Activated T-helper 1 cell treated with anti-CD3 and anti-CD28 coated beads, Interleukin-12 subunit alpha, Interleukin-12 subunit beta, Interleukin-2, Interleukin-4 antibody, amounts not matched to agents 30 ng/mL and 10 ng/mL and 1 ng/mL, durations not matched to agents 14 hours and 24 hours and 36 hours (primary cell): ENCODE data around the gene SHOC1. TPM values are rescaled to one million over a fixed set of nuclear protein-coding genes. Genes with fewer than 3 reads are reported as not detected.

Experiments used
- DNase-seq: peaks from one replicate; pipeline ENCODE4 v3.0.0; 2021; ENCODE audit warnings: low spot score
- H3K27ac Mint-ChIP-seq: one replicate; pipeline ENCODE4 v1.8.0; 2021; ENCODE audit warnings: mild to moderate bottlenecking, mixed read lengths
- H3K27me3 Mint-ChIP-seq: one replicate; pipeline ENCODE4 v1.8.0; 2022; ENCODE audit warnings: mild to moderate bottlenecking, moderate library complexity, mixed read lengths; ENCODE audit not compliant: insufficient read depth
- H3K36me3 Mint-ChIP-seq: one replicate; pipeline ENCODE4 v1.8.0; 2021; ENCODE audit warnings: low read depth, mixed read lengths
- H3K4me1 Mint-ChIP-seq: one replicate; pipeline ENCODE4 v1.8.0; 2021; ENCODE audit warnings: low read depth, mixed read lengths
- H3K4me3 Mint-ChIP-seq: one replicate; pipeline ENCODE4 v1.8.0; 2021; ENCODE audit warnings: mild to moderate bottlenecking, moderate library complexity, mixed read lengths
- H3K9me3 Mint-ChIP-seq: one replicate; pipeline ENCODE4 v1.8.0; 2021; ENCODE audit warnings: mixed read lengths
- intact Hi-C: fragments of 100-400 bp; cut with micrococcal nuclease; formaldehyde crosslinking; loops from one replicate; pipeline ENCODE4 v1.15.1; 2024
- total RNA-seq: library from RNA; stranded (reverse); gene quantifications from 2 replicates; pipeline ENCODE4 v1.2.3, GENCODE V29; 2022

Gene SHOC1
- not detected in 2 replicates for total RNA-seq

DNA sequence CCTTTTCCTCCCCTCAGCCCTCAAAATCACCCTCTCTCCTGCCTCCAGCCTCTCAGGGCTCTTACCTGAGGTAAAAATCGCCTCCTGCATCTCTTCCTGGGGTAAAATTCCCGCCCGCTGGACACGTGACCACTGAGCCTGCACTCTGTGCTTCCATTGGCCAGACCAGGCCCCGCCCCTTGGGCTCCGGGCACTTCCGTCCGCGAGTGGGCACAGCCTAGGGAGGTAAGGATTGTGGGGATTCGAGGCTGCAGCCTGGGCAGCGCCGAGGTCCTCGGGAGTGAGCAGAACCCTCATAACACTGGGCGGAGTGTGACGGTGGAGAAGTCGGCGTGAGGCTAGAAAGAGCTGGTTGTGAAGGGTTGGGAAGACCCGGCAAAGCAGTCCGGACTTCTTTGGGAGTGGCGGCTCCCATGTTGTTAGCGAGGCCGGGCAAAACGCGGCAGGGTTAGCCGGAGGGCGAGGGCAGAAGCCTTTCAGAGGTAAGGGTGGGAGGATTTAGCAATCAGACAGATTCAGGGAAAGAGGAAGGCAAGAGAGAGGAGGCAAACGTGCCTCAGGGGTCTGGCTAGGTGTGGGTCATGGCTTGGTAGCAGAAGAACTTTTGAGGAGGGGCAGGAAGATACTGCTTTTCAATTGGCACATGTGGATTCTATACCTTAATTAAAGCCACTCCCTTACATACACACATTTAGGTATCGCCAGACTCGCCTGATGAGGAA, at the start of gene SHOC1:
SHOC1 (minus strand) TSS at position 103 of the 722 bp plus-strand sequence. CDS start 3,519 bp downstream, outside the sequence.
- Mint-ChIP-seq H3K4me1 (no peaks in the 10 kb centered on the region), H3K36me3 (peaks cover 2% of the 10 kb centered on the region), H3K27me3 (peaks cover 3% of the 10 kb centered on the region), H3K27ac (no peak within 1 kb of the TSS), H3K9me3 (no peaks in the 10 kb centered on the region), H3K4me3 (no peak within 1 kb of the TSS)
- DNase-seq: no peak
- intact Hi-C loops: no loop called here

DNA sequence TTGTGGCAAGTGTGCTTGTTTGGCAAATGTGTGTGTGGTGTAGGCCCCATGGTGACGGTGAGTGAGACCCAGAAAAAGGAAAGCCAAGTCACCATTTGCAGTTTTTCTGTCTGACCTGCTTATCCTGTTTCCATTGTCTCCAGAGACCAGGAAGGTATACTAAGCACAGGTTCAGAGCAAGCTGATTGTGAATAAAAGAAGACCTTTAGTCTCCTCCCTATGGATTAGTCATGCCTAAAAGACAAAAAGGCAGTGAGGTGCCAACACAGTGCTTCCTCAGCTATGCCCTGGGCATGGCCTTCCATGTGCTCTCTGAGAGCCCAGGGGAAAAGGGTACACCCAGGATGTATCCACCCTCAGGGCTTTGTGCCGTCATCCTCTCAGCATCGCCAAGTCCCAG, 49.2 kb upstream of the SHOC1 start:
- no peak overlapping the region for H3K4me3 Mint-ChIP-seq
- no peaks in the 10 kb centered on the region for H3K4me1 Mint-ChIP-seq
- peaks cover 1% of the 10 kb centered on the region for H3K27me3 Mint-ChIP-seq
- H3K36me3 Mint-ChIP-seq: no peaks in the 10 kb centered on the region
- no peak for DNase-seq
- intact Hi-C loops: no loop called here
- H3K9me3 Mint-ChIP-seq: no peaks in the 10 kb centered on the region
- no peak overlapping the region for H3K27ac Mint-ChIP-seq

DNA sequence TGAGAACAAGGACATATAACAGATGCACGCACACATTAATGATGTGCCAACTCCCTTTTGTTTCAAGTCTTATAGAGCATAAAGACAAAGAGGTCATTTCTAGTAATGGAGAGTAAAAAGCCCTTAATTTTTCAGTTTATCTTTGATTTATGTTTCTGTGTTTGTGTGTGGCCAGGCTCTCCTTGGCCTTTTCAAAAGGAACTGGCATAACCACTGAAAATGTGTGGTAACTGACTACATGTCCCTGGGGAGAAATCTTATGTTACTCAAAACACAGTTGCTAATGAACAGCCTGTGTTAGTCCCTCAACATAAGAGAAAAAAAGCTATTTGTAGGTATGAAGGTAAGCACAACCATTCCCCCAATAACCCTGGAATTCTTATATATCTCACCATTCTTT, 47.6 kb upstream of the SHOC1 start:
- Mint-ChIP-seq H3K4me3 (no peak overlapping the region), H3K36me3 (no peaks in the 10 kb centered on the region), H3K9me3 (no peaks in the 10 kb centered on the region), H3K27ac (no peak overlapping the region), H3K27me3 (peaks cover 6% of the 10 kb centered on the region), H3K4me1 (no peaks in the 10 kb centered on the region)
- intact Hi-C loops: no loop called here
- no peak for DNase-seq

DNA sequence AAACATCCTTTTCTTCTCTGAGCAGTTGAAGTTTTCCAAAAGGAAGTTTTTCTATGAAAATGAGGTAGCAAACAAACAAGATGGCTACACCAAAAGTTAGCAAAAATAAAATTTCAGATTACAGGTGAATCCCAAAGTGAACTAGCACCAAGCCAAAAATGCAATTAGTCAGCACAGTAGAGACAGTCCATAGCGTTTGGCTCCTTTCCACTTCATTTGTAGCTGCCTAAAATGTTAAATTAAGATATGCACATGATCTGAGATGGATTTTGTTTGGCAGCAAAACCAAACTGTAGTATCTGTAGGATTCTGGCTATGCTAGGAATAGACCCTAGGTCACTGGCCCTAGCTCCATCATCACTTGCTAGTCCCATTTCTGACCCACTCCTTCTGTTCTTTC, 45.7 kb upstream of the SHOC1 start:
- Mint-ChIP-seq H3K4me1 (no peaks in the 10 kb centered on the region), H3K36me3 (no peaks in the 10 kb centered on the region), H3K4me3 (no peak overlapping the region), H3K9me3 (no peaks in the 10 kb centered on the region), H3K27ac (no peak overlapping the region), H3K27me3 (peaks cover 4% of the 10 kb centered on the region)
- DNase-seq: no peak
- intact Hi-C loops: no loop called here

DNA sequence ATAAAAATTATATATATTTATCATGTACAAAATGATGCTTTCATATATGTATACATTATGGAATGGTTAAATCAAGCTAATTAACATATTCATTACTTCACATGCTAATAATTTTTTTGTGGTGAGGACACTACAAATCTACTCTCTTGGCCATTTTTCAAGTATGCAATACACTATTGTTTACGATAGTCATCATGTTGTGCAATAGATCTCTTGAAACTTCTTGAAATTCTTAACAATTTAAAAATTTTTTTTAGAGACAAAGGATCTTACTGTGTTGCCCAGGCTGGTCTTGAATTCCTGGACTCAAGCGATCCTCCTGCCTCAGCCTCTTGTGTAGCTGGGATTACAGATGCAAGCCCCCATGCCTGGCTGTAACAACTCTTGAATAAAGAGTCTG, 45.2 kb upstream of the SHOC1 start:
- Mint-ChIP-seq H3K9me3 (no peaks in the 10 kb centered on the region), H3K27me3 (peaks cover 4% of the 10 kb centered on the region), H3K4me1 (no peaks in the 10 kb centered on the region), H3K4me3 (no peak overlapping the region), H3K27ac (no peak overlapping the region), H3K36me3 (no peaks in the 10 kb centered on the region)
- DNase-seq: no peak
- intact Hi-C loops: no loop called here

DNA sequence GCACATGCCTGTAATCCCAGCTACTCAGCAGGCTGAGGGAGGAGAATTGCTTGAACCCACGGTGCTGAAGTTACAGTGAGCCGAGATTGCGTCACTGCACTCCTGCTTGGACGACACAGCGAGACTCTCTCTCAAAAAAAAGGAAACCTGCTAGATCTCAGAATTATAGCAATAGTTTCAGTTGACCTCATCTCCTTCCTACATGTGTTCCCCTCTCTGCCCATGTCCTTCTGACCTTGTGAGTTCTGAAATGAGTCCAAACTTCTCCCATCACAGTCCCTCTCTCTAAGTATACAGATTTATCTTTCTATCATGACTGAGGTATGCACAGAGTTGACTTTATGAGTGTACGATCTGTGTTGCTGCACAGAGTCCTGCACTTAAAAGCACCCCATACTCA, 44.6 kb upstream of the SHOC1 start:
- no peaks in the 10 kb centered on the region for H3K4me1 Mint-ChIP-seq
- no peak for DNase-seq
- H3K4me3 Mint-ChIP-seq: no peak overlapping the region
- H3K27ac Mint-ChIP-seq: no peak overlapping the region
- no peaks in the 10 kb centered on the region for H3K9me3 Mint-ChIP-seq
- H3K36me3 Mint-ChIP-seq: no peaks in the 10 kb centered on the region
- intact Hi-C loops: no loop called here
- H3K27me3 Mint-ChIP-seq: peaks cover 4% of the 10 kb centered on the region

DNA sequence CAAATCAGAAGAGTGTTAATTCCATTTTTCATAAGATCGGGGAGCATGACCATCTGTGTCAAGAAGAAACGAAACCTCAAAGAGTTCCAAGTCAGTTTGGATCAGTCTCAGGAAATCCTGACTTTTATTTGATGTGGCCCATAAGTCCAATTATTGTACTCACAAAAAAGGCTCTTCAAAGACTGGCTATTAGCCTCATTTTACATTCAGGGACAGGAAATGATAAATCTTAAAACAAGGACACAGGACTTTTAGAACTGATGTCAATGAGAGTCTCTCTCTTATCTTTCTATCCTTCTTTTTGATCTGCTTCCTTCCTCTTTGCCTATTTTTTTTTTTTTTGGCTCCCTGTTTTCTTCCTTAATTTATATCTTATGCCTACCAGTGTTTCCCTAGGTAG, 43.7 kb upstream of the SHOC1 start:
- no peak overlapping the region for H3K27ac Mint-ChIP-seq
- H3K4me3 Mint-ChIP-seq: no peak overlapping the region
- no peaks in the 10 kb centered on the region for H3K4me1 Mint-ChIP-seq
- H3K9me3 Mint-ChIP-seq: no peaks in the 10 kb centered on the region
- intact Hi-C loops: no loop called here
- no peaks in the 10 kb centered on the region for H3K36me3 Mint-ChIP-seq
- DNase-seq: no peak
- peaks cover 4% of the 10 kb centered on the region for H3K27me3 Mint-ChIP-seq

DNA sequence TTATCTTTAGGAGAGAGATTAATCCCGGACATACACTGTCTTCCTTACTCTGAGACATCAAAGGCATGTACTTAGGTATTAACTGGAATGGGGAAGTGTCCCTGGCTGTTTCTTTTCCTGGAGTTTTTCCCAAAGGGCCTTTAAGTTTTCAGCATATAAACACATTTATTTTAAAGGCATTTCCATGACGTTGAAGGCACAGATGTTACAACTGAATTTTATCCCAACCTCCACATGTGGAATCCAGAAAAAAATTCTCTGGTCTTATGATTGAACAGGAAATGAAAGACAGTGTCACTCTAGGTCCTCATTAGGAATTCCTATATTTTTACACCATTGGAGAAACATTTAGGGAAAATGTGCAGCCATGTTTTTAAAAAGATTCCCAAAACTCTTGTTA, 41.6 kb upstream of the SHOC1 start:
- Mint-ChIP-seq H3K4me3 (no peak overlapping the region), H3K9me3 (no peaks in the 10 kb centered on the region), H3K27me3 (peaks cover 6% of the 10 kb centered on the region), H3K4me1 (no peaks in the 10 kb centered on the region), H3K36me3 (no peaks in the 10 kb centered on the region), H3K27ac (no peak overlapping the region)
- DNase-seq: no peak
- intact Hi-C loops: no loop called here

DNA sequence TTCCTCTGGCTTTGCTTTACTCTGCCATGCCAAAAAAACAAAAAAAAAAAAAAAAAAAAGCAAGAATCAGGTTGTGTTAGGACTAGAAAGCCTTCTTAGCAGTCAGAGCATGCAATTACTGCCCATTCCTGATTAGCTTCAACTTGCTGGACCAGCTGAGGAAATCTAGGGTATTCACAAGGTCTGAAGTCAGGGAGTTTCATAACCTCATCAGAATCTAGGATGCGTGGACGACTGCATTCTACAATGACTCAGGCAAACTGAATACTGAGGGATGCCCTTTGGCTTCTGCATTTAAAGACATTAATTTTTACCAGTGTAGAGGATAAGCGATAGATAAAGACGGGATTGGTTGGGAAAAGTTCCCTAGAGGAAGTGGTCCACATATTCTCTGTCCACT, 39.2 kb upstream of the SHOC1 start:
- no peaks in the 10 kb centered on the region for H3K9me3 Mint-ChIP-seq
- no peak for DNase-seq
- no peaks in the 10 kb centered on the region for H3K36me3 Mint-ChIP-seq
- no peak overlapping the region for H3K4me3 Mint-ChIP-seq
- no peaks in the 10 kb centered on the region for H3K4me1 Mint-ChIP-seq
- peaks cover 6% of the 10 kb centered on the region for H3K27me3 Mint-ChIP-seq
- H3K27ac Mint-ChIP-seq: no peak overlapping the region
- intact Hi-C loops: no loop called here

DNA sequence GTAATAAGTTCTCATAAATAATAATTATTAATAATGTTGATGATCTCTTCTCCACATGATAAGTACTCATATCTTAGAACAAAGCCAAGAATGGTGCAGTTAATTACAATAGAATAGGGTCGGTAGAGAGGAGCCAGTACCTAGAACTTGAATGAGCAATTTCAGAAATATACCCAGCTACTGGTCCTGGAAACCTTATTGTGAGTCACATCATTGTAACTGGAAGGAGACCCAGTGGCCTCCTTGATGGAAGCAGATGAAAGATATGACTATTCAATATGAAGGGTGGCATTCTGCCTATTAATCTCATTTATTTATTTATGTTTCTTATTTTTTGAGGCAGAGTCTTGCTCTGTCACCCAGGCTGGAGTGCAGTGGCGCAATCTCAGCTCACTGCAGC, 37.7 kb upstream of the SHOC1 start:
- no peaks in the 10 kb centered on the region for H3K36me3 Mint-ChIP-seq
- H3K27me3 Mint-ChIP-seq: peaks cover 2% of the 10 kb centered on the region
- H3K4me3 Mint-ChIP-seq: no peak overlapping the region
- no peaks in the 10 kb centered on the region for H3K9me3 Mint-ChIP-seq
- intact Hi-C loops: no loop called here
- DNase-seq: no peak
- no peaks in the 10 kb centered on the region for H3K4me1 Mint-ChIP-seq
- no peak overlapping the region for H3K27ac Mint-ChIP-seq

DNA sequence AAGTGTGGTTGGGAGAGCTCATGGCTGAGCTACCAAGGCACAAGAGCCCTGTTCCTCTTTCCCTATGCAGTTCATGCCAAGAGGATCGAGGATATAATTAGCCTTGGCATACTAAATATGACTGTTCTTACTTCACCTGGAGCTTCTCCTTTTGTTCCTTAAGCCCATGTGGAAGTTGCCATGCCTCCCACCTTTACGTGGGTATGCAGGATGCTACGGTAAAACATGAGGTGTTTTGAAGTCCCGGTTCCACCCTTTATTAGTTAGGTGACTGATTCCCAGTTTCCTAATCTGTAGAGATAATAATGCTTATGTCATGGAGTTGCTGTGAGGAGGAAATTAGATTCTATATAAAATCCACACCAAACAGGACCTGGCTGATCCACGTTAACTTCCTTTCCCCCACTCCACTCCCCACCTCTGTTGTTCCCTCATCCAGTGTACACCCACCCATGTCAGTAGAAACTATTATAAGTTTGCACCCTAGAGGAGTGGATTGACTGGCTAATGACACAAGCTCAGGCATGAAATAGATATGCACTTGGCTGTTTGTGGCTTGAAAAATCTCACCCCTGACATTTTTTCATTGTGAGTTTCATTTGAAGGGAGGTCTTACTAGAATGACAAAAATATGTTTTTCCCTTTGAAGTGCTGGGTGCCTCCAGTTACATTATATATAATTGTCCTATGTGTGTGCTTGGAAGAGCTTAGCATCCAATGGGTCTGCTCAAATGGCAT, 36.8 kb upstream of the SHOC1 start:
- Mint-ChIP-seq H3K4me1 (no peaks in the 10 kb centered on the region), H3K4me3 (no peak overlapping the region), H3K27ac (no peak overlapping the region), H3K9me3 (no peaks in the 10 kb centered on the region), H3K36me3 (no peaks in the 10 kb centered on the region), H3K27me3 (peaks cover 2% of the 10 kb centered on the region)
- intact Hi-C loops: no loop called here
- no peak for DNase-seq

DNA sequence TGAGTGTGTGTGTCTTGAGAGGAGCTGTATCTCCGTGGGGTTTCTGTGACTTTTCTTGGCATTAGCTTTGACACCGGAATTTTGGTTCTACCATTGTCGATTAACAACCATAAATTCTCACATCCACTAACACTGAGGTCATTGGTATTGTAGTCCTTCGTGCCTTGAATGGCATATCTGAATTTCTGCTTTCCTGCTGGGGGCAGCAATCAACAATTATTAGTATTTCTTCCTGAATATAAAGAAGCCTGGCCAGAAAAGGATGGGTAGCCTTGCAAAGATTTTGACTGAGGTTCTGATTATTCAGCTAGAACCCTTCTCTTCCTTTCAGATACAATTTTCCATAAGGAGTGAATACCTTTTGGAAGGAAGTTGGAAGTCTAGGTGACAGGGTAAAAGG, 33.5 kb upstream of the SHOC1 start:
- H3K36me3 Mint-ChIP-seq: no peaks in the 10 kb centered on the region
- H3K27ac Mint-ChIP-seq: no peak overlapping the region
- no peak overlapping the region for H3K4me3 Mint-ChIP-seq
- no peaks in the 10 kb centered on the region for H3K9me3 Mint-ChIP-seq
- intact Hi-C loops: loop anchor here (1.0 kb wide), 1 partner anchor 246 kb away; no protein-coding TSS in a partner anchor
- no peak for DNase-seq
- peaks cover 2% of the 10 kb centered on the region for H3K27me3 Mint-ChIP-seq
- H3K4me1 Mint-ChIP-seq: no peaks in the 10 kb centered on the region

DNA sequence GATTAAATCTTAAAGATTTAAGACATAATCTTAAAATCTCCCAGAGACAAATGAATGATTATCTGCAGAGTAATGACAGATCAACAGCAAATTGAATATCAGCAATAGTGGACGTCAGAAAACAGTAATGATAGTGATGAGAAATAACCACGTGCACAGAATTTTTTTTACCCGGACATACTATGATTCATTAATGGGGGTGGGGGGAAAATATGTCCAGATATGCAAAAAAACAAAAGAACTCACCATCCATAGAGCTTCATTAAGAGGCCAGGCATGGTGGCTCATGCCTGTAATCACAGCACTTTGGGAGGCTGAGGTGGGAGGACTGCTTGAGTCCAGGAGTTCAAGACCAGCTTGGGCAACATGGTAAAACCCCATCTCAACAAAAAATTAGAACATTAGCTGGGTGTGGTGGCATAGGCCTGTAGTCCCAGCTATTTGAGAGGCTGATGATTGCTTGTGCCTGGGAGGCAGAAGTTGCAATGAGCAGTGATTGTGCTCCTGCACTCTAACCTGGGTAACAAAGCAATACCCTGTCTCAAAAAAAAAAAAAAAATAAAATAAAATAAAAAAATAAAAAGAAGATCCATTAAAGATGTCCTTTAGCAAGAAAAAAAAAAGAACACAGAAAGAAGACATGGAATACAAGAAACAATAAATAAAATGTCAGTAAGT, 30.9 kb upstream of the SHOC1 start:
- intact Hi-C loops: no loop called here

More for the DNA sequence above, 30.9 kb upstream of the SHOC1 start:
- Mint-ChIP-seq H3K27me3 (peaks cover 2% of the 10 kb centered on the region), H3K27ac (no peak overlapping the region), H3K9me3 (no peaks in the 10 kb centered on the region), H3K36me3 (no peaks in the 10 kb centered on the region), H3K4me3 (no peak overlapping the region), H3K4me1 (no peaks in the 10 kb centered on the region)
- DNase-seq: no peak
